ENCODE results near the gene PAN3.

The PAN3 gene

DNA sequence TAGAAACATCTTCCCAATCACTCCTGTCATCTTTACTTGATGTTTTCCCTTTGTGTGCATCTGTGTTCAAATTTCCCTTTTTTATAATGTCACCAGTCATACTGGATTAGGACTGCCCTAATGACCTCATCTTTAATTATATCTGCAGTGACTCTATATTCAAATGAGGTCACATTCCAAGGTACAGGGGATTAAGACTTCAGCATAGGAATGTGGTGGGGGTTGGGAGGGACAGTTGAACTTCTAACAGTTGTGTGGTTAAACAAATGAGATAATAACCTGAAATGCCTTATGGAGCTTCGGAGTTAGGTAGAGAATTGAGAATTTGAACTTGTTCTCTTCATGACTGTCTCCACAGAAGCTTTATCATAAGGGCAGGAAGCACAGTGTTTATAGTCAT, 23.0 kb downstream of the PAN3 start (continued):
- TF ChIP-seq, protein P1, sequence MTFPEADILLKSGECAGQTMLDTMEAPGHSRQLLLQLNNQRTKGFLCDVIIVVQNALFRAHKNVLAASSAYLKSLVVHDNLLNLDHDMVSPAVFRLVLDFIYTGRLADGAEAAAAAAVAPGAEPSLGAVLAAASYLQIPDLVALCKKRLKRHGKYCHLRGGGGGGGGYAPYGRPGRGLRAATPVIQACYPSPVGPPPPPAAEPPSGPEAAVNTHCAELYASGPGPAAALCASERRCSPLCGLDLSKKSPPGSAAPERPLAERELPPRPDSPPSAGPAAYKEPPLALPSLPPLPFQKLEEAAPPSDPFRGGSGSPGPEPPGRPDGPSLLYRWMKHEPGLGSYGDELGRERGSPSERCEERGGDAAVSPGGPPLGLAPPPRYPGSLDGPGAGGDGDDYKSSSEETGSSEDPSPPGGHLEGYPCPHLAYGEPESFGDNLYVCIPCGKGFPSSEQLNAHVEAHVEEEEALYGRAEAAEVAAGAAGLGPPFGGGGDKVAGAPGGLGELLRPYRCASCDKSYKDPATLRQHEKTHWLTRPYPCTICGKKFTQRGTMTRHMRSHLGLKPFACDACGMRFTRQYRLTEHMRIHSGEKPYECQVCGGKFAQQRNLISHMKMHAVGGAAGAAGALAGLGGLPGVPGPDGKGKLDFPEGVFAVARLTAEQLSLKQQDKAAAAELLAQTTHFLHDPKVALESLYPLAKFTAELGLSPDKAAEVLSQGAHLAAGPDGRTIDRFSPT (tag by site-specific recombination; IDR thresholded peaks at IDR 0.05) = peak; percentile 85
- TF ChIP-seq, protein P2, sequence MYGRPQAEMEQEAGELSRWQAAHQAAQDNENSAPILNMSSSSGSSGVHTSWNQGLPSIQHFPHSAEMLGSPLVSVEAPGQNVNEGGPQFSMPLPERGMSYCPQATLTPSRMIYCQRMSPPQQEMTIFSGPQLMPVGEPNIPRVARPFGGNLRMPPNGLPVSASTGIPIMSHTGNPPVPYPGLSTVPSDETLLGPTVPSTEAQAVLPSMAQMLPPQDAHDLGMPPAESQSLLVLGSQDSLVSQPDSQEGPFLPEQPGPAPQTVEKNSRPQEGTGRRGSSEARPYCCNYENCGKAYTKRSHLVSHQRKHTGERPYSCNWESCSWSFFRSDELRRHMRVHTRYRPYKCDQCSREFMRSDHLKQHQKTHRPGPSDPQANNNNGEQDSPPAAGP (tag by site-specific recombination; IDR thresholded peaks at IDR 0.05) = 0 out of 2 replicates have a peak, but pooled peaks have one; percentile 41
- TF ChIP-seq ZBTB21 (tag by site-specific recombination; IDR thresholded peaks at IDR 0.05) (peak; percentile 81), KLF8 (tag by site-specific recombination; IDR thresholded peaks at IDR 0.05) (peak; percentile 88), SETDB1 (IDR thresholded peaks at IDR 0.05; ENCODE audit: insufficient read length, low read length) (no peak), ZNF16 (tag by site-specific recombination; IDR thresholded peaks at IDR 0.05; ENCODE audit: low read depth) (no peak), IKZF3 (tag by site-specific recombination; IDR thresholded peaks at IDR 0.05) (peak; percentile 79; the same call in 1 of the 2 replicates)
- TF ChIP-seq, protein P3, sequence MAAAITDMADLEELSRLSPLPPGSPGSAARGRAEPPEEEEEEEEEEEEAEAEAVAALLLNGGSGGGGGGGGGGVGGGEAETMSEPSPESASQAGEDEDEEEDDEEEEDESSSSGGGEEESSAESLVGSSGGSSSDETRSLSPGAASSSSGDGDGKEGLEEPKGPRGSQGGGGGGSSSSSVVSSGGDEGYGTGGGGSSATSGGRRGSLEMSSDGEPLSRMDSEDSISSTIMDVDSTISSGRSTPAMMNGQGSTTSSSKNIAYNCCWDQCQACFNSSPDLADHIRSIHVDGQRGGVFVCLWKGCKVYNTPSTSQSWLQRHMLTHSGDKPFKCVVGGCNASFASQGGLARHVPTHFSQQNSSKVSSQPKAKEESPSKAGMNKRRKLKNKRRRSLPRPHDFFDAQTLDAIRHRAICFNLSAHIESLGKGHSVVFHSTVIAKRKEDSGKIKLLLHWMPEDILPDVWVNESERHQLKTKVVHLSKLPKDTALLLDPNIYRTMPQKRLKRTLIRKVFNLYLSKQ (tag by site-specific recombination; IDR thresholded peaks at IDR 0.05; ENCODE audit: borderline replicate concordance) = no peak

DNA sequence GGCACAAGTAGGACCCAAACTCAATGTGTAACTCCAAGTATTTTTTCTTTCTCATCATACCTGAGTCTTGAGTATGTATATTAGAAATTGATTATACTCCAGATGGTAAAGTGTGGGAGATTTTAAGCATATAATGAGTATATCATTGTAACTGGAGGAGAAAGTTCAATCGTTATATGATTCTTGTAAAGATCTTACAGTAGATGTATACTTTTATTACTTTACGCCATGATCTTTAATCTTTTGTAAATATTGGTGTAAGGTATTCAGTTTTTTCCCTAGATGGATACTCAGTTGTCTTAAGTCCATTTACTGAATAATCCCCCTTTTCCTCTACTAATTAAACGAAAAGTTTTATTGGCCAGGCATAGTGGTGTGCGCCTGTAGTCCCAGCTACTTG, 25.2 kb downstream of the PAN3 start:
- ChIA-PET POLR2A (no interaction called here), CTCF (interaction anchor here (0.6 kb wide), 1 partner anchor 828 kb away, joined by 3 read pairs; no protein-coding TSS in a partner anchor)
- TF ChIP-seq GLI4 (tag by site-specific recombination; IDR thresholded peaks at IDR 0.05) (no peak), HOXD13 (CRISPR knock-in tag; IDR thresholded peaks at IDR 0.05; ENCODE audit: borderline replicate concordance) (no peak), ZXDB (tag by site-specific recombination; IDR thresholded peaks at IDR 0.05) (no peak)
- TF ChIP-seq, protein P2 (tag by site-specific recombination; IDR thresholded peaks at IDR 0.05) = no peak
- Histone ChIP-seq H3K9me3 (ENCODE audit: control insufficient read depth, insufficient read depth, low read depth, low read length) (no peaks in the 10 kb centered on the region), H3K4me1 (ENCODE audit: control insufficient read depth, insufficient read depth, low read length) (peaks cover 3% of the 10 kb centered on the region; the same call in 1 of the 2 replicates), H3K36me3 (ENCODE audit: control insufficient read depth in 2 of 2, insufficient read depth in 1 of 2, low read length in 2 of 2) (no peaks in the 10 kb centered on the region), H3K27ac (ENCODE audit: extremely low read depth, low read depth, low read length) (no peak overlapping the region), H3K4me3 (ENCODE audit: low read depth, low read length) (no peak overlapping the region)

DNA sequence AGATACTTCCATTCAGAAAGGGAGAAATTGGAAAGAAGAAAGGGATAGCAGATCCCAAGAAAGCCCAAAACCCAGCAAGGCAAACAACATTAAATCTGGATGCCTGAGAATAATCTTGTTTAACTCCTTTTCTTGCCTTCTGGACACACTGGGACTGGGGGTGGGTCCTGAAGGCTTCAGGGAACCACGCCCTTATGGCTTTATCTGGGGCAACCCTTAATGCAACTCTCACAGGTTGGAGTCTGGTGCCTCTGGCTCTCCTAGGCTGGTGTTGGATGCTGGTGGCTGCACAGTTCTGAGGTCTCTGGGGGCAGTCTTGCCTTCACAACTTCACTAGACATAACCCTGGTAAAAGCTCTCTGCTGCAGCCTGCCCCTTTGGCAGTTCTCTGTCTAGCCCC, 27.9 kb downstream of the PAN3 start:
- H3K9me3 ChIP-seq (ENCODE audit: control insufficient read depth, insufficient read depth, low read depth, low read length) = no peaks in the 10 kb centered on the region
- no peak overlapping the region for H3K27ac ChIP-seq (ENCODE audit: extremely low read depth, low read depth, low read length)
- no peak overlapping the region for H3K4me3 ChIP-seq (ENCODE audit: low read depth, low read length)
- no peaks in the 10 kb centered on the region for H3K4me1 ChIP-seq (ENCODE audit: control insufficient read depth, insufficient read depth, low read length)
- no peaks in the 10 kb centered on the region for H3K36me3 ChIP-seq (ENCODE audit: control insufficient read depth in 2 of 2, insufficient read depth in 1 of 2, low read length in 2 of 2)
- CTCF ChIA-PET = no interaction called here
- POLR2A ChIA-PET = no interaction called here
- TF ChIP-seq WT1 (tag by site-specific recombination; IDR thresholded peaks at IDR 0.05) = no peak
- no peak for TF ChIP-seq ZFP3 (tag by site-specific recombination; IDR thresholded peaks at IDR 0.05; ENCODE audit: low read depth)
- no peak for TF ChIP-seq GLI4 (tag by site-specific recombination; IDR thresholded peaks at IDR 0.05)
- TF ChIP-seq, protein P4, sequence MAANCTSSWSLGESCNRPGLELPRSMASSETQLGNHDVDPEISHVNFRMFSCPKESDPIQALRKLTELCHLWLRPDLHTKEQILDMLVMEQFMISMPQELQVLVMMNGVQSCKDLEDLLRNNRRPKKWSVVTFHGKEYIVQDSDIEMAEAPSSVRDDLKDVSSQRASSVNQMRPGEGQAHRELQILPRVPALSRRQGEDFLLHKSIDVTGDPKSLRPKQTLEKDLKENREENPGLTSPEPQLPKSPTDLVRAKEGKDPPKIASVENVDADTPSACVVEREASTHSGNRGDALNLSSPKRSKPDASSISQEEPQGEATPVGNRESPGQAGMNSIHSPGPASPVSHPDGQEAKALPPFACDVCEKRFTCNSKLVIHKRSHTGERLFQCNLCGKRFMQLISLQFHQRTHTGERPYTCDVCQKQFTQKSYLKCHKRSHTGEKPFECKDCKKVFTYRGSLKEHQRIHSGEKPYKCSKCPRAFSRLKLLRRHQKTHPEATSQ (tag by site-specific recombination; IDR thresholded peaks at IDR 0.05) = no peak
- TF ChIP-seq ZNF837 (tag by site-specific recombination; IDR thresholded peaks at IDR 0.05) = no peak
- TF ChIP-seq SP3 (tag by site-specific recombination; IDR thresholded peaks at IDR 0.05) = no peak
- no peak for TF ChIP-seq ZNF600 (tag by site-specific recombination; IDR thresholded peaks at IDR 0.05)
- TF ChIP-seq, protein P5, sequence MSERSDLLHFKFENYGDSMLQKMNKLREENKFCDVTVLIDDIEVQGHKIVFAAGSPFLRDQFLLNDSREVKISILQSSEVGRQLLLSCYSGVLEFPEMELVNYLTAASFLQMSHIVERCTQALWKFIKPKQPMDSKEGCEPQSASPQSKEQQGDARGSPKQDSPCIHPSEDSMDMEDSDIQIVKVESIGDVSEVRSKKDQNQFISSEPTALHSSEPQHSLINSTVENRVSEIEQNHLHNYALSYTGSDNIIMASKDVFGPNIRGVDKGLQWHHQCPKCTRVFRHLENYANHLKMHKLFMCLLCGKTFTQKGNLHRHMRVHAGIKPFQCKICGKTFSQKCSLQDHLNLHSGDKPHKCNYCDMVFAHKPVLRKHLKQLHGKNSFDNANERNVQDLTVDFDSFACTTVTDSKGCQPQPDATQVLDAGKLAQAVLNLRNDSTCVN (tag by site-specific recombination; optimal IDR thresholded peaks at IDR 0.05) = no peak

Data from HEK293 (cell line).